HCT116 (cell line): Measurements from ENCODE around the gene FOXO6.

Source experiments
- CTCF ChIP-seq, 3 experiments: fragments of 200-600 bp in 1 of 3; sonication (generic) in 1 of 3; IDR thresholded peaks in 2 of 3; conservative IDR thresholded peaks in 1 of 3; 2 replicates each; pipeline ENCODE4 v1.5.1; 2012 to 2017; ENCODE audit warnings: low read depth in 2 of 3, low read length in 2 of 3, antibody characterized with exemption in 1 of 3, borderline replicate concordance in 1 of 3, control low read depth in 1 of 3, mild to moderate bottlenecking in 1 of 3, mixed read lengths in 1 of 3, mixed run types in 1 of 3, moderate library complexity in 1 of 3; ENCODE audit not compliant: insufficient read depth in 1 of 3
- EZH2 ChIP-seq: fragments of 200-600 bp; sonication (generic); IDR thresholded peaks from 2 replicates; pipeline ENCODE4 v1.6.1; 2017; ENCODE audit warnings: antibody characterized with exemption, mixed run types
- POLR2A ChIP-seq: IDR thresholded peaks from 2 replicates; pipeline ENCODE4 v1.7.0; 2011; ENCODE audit warnings: borderline replicate concordance; ENCODE audit not compliant: insufficient read depth, insufficient read length; ENCODE audit errors: extremely low read depth

GRCh38 chr1:41348394-41348793 is 12.8 kb upstream of the FOXO6 start:
- TF ChIP-seq EZH2 = no peak
- TF ChIP-seq POLR2A = no peak
- TF ChIP-seq CTCF (IDR thresholded peaks at IDR 0.05 in 2 of 3, conservative IDR thresholded peaks at IDR 0.05 in 1 of 3; ENCODE audit: borderline replicate concordance in 1 of 3, insufficient read depth in 1 of 3, low read depth in 2 of 3, low read length in 2 of 3) = no peak
